Measurements from ENCODE around the gene CCR2.
"Not testable (repeated sequence)": the region's sequence is repeated elsewhere in the genome, so short reads cannot be mapped to it uniquely, and the experiment has no call there.

The CCR2 gene

DNA sequence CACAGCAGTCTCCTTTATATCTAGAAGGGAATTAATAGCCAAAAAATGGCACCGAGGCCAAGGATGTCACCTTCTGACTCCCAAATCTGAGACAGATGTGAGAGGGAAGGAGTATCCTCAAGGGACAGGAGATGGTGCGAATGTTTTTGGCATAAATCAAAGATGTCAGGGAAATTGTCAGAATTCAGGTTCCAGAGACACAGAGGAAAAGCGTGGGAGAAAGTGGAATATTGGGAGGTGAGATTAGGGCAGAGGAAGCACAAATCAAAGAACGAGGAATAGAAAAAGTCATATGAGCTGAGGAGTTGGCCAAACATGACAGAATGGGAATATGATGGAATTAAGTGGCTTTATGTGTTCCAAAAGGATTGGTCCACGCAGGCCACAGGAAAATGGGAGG lies 46.9 kb downstream of the CCR2 start:
- H3K36me3 ChIP-seq (ENCODE audit: insufficient read depth), result no peaks in the 10 kb centered on the region
- H2AFZ ChIP-seq (ENCODE audit: low read depth), result no peak overlapping the region
- H3K4me3 ChIP-seq (IDR thresholded peaks at IDR 0.05; ENCODE audit: insufficient read depth, low read depth, low read length), result no peak overlapping the region
- no peak overlapping the region for H3K4me2 ChIP-seq
- no peaks in the 10 kb centered on the region for H3K27me3 ChIP-seq (ENCODE audit: insufficient read depth, low read depth)
- no peaks in the 10 kb centered on the region for H3K4me1 ChIP-seq (ENCODE audit: low read depth, poor library complexity, severe bottlenecking)
- no peaks in the 10 kb centered on the region for H3K79me2 ChIP-seq (ENCODE audit: insufficient read depth, low read depth)
- H3K27ac ChIP-seq, result no peak overlapping the region
- no peak overlapping the region for H3K9ac ChIP-seq
- TF ChIP-seq, protein P1, sequence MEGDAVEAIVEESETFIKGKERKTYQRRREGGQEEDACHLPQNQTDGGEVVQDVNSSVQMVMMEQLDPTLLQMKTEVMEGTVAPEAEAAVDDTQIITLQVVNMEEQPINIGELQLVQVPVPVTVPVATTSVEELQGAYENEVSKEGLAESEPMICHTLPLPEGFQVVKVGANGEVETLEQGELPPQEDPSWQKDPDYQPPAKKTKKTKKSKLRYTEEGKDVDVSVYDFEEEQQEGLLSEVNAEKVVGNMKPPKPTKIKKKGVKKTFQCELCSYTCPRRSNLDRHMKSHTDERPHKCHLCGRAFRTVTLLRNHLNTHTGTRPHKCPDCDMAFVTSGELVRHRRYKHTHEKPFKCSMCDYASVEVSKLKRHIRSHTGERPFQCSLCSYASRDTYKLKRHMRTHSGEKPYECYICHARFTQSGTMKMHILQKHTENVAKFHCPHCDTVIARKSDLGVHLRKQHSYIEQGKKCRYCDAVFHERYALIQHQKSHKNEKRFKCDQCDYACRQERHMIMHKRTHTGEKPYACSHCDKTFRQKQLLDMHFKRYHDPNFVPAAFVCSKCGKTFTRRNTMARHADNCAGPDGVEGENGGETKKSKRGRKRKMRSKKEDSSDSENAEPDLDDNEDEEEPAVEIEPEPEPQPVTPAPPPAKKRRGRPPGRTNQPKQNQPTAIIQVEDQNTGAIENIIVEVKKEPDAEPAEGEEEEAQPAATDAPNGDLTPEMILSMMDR (conservative IDR thresholded peaks at IDR 0.05; ENCODE audit: low read depth, low read length), result no peak
- H4K20me1 ChIP-seq (ENCODE audit: insufficient read depth), result no peaks in the 10 kb centered on the region

DNA sequence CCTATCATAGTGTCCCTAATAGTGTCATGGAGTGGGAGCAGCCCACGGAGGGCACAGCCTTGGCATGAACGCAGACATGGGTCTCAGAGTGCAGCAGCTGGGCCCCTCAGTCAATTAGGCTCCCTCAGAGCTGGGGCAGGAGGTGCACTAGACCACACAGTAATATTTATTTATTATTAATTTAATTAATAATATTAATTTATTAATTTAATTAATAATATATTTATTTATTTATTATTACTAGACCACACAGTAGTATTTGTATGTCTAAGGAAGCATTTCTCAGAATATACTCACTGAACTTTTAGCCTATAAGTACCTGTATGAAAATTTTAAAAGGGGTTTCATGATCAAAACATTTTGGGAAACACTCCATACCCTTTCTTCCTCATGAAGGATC lies 47.7 kb downstream of the CCR2 start:
- TF ChIP-seq, protein P1 (conservative IDR thresholded peaks at IDR 0.05; ENCODE audit: low read depth, low read length), result no peak
- H3K27ac ChIP-seq, result no peak overlapping the region
- H4K20me1 ChIP-seq (ENCODE audit: insufficient read depth), result no peaks in the 10 kb centered on the region
- no peaks in the 10 kb centered on the region for H3K27me3 ChIP-seq (ENCODE audit: insufficient read depth, low read depth)
- H3K4me1 ChIP-seq (ENCODE audit: low read depth, poor library complexity, severe bottlenecking), result no peaks in the 10 kb centered on the region
- H3K9ac ChIP-seq, result no peak overlapping the region
- H3K4me3 ChIP-seq (IDR thresholded peaks at IDR 0.05; ENCODE audit: insufficient read depth, low read depth, low read length), result no peak overlapping the region
- no peak overlapping the region for H3K4me2 ChIP-seq
- no peaks in the 10 kb centered on the region for H3K36me3 ChIP-seq (ENCODE audit: insufficient read depth)
- H3K79me2 ChIP-seq (ENCODE audit: insufficient read depth, low read depth), result no peaks in the 10 kb centered on the region
- no peak overlapping the region for H2AFZ ChIP-seq (ENCODE audit: low read depth)

DNA sequence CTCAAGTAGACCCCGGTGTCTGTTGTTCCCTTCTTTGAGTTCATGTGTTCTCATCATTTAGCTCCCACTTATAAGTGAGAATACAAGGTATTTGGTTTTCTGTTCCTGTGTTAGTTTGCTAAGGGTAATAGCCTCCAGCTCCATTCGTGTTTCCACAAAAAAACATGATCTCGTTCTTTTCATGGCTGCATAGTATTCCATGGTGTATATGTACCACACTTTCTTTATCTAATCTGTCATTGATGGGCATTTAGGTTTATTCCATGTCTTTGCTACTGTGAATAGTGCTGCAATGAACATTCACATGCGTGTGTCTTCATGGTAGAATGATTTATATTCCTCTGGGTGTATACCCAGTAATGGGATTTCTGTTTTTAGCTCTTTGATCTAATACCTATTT lies 49.0 kb downstream of the CCR2 start:
- H3K9ac ChIP-seq; H3K27ac ChIP-seq; H3K4me1 ChIP-seq (ENCODE audit: low read depth, poor library complexity, severe bottlenecking); H3K4me3 ChIP-seq (IDR thresholded peaks at IDR 0.05; ENCODE audit: insufficient read depth, low read depth, low read length); H3K79me2 ChIP-seq (ENCODE audit: insufficient read depth, low read depth); H3K4me2 ChIP-seq; H4K20me1 ChIP-seq (ENCODE audit: insufficient read depth); H3K27me3 ChIP-seq (ENCODE audit: insufficient read depth, low read depth); H2AFZ ChIP-seq (ENCODE audit: low read depth); H3K36me3 ChIP-seq (ENCODE audit: insufficient read depth): not testable (repeated sequence)

DNA sequence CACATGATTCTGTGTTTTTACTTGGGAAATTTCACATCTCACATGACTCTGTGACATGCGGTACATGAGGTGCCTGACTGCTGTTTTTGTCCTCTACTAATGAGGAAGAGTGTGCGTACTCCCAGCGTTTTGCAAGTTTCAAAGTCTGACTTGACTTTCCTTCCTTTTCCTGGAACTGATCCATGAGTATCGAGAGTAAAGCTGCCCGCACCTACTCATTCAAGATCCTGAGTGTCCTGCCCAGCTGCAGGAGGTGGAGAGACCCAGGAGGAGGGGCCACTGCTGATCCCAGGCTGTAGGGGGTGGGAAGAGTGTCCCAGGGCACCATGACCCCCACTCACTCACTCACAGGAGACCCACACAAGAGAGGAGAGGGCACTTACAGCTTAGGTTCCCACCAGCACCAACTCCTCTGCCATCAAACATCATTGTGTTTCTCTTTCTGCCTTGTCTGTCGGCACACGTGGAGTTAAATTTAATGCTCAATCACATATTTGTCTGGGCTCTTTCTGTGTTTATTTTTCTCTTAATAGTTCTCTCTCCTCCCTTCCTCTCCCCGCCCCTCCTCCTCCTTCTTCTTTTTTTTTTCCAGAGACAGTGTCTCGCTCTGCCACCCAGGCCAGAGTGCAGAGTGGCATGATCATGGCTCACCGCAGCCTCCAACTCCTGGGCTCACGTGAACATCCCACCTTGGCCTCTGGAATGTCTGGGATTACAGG lies 51.5 kb downstream of the CCR2 start:
- H3K4me2 ChIP-seq, result no peak overlapping the region
- H2AFZ ChIP-seq (ENCODE audit: low read depth), result no peak overlapping the region
- H3K27ac ChIP-seq, result no peak overlapping the region
- TF ChIP-seq, protein P1 (conservative IDR thresholded peaks at IDR 0.05; ENCODE audit: low read depth, low read length), result no peak
- H3K9ac ChIP-seq, result no peak overlapping the region
- H3K36me3 ChIP-seq (ENCODE audit: insufficient read depth), result no peaks in the 10 kb centered on the region
- H3K4me1 ChIP-seq (ENCODE audit: low read depth, poor library complexity, severe bottlenecking), result no peaks in the 10 kb centered on the region
- no peaks in the 10 kb centered on the region for H3K79me2 ChIP-seq (ENCODE audit: insufficient read depth, low read depth)
- no peak overlapping the region for H3K4me3 ChIP-seq (IDR thresholded peaks at IDR 0.05; ENCODE audit: insufficient read depth, low read depth, low read length)
- no peaks in the 10 kb centered on the region for H4K20me1 ChIP-seq (ENCODE audit: insufficient read depth)
- H3K27me3 ChIP-seq (ENCODE audit: insufficient read depth, low read depth), result no peaks in the 10 kb centered on the region

DNA sequence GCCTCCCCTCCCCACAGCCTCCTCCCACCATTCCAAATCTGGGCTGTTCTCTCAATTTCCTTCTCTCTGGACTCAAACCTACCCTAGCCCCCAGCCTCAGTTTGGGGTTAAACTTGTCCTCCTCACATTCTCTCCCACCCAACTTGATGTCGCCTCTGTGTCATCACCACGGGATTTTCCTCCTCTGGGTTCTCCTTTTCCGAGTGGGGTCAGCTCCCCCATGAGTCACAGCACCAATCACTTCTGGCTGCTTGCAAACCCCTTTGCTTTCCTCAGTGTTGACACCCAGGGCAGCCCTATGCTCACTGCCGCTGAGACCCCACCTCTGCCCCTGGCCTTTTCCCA lies 52.5 kb downstream of the CCR2 start:
- TF ChIP-seq, protein P1 (conservative IDR thresholded peaks at IDR 0.05; ENCODE audit: low read depth, low read length), result no peak
- H3K27me3 ChIP-seq (ENCODE audit: insufficient read depth, low read depth), result no peaks in the 10 kb centered on the region
- no peak overlapping the region for H3K4me2 ChIP-seq
- H3K36me3 ChIP-seq (ENCODE audit: insufficient read depth), result no peaks in the 10 kb centered on the region
- H3K4me3 ChIP-seq (IDR thresholded peaks at IDR 0.05; ENCODE audit: insufficient read depth, low read depth, low read length), result no peak overlapping the region
- no peak overlapping the region for H2AFZ ChIP-seq (ENCODE audit: low read depth)
- no peaks in the 10 kb centered on the region for H4K20me1 ChIP-seq (ENCODE audit: insufficient read depth)
- H3K79me2 ChIP-seq (ENCODE audit: insufficient read depth, low read depth), result no peaks in the 10 kb centered on the region
- H3K27ac ChIP-seq, result no peak overlapping the region
- no peak overlapping the region for H3K9ac ChIP-seq
- no peaks in the 10 kb centered on the region for H3K4me1 ChIP-seq (ENCODE audit: low read depth, poor library complexity, severe bottlenecking)
